HUES64 (cell line): ENCODE data around the gene STMN3.
"Not testable (repeated sequence)": the region's sequence is repeated elsewhere in the genome, so short reads cannot be mapped to it uniquely, and the experiment has no call there.

ENCODE experiments used
- H3K27ac ChIP-seq: 2 replicates; pipeline ENCODE4 v1.7.0; 2013; ENCODE audit warnings: low read depth, low read length, inconsistent platforms
- H3K27me3 ChIP-seq: 2 replicates; pipeline ENCODE4 v1.6.1; 2013; ENCODE audit warnings: mild to moderate bottlenecking, low read length; ENCODE audit not compliant: insufficient read depth
- H3K36me3 ChIP-seq: 2 replicates; pipeline ENCODE4 v1.6.1; 2013; ENCODE audit warnings: mild to moderate bottlenecking, low read length; ENCODE audit not compliant: insufficient read depth
- H3K4me1 ChIP-seq: 2 replicates; pipeline ENCODE4 v1.6.1; 2013; ENCODE audit warnings: mild to moderate bottlenecking, low read length, moderate library complexity; ENCODE audit not compliant: insufficient read depth
- H3K4me3 ChIP-seq: 2 replicates; pipeline ENCODE4 v1.5.1; 2013; ENCODE audit warnings: mild to moderate bottlenecking, low read length, moderate library complexity
- H3K9ac ChIP-seq: 2 replicates; pipeline ENCODE4 v1.6.1; 2013; ENCODE audit warnings: mild to moderate bottlenecking, low read depth, low read length
- H3K9me3 ChIP-seq: 2 replicates; pipeline ENCODE4 v1.6.1; 2013; ENCODE audit warnings: low read depth, low read length; ENCODE audit not compliant: insufficient read depth
- WGBS: fragments of 150-250, 120-280 bp; methylation state at CpG from one replicate; pipeline ENCODE4 v1.1.7; 2013; ENCODE audit warnings: missing lambda C conversion rate; 5-methylcytosine and 5-hydroxymethylcytosine counted together

STMN3 gene

DNA sequence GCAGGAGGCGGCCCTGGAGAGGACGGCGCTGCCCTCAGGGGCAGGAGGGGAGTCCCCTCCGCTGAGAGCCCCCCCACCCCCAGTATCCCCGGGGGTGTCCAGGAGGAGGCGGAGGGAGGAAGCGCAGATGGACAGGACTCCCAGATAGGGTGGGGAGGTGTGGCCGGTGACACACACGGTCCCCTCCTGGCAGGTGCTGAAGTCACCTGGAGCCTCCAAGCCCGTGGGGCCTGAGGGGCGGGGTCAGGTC, 1.4 kb downstream of the STMN3 start:
- H3K4me1 ChIP-seq, result peaks cover 10% of the 10 kb centered on the region
- no peak overlapping the region for H3K9ac ChIP-seq
- no peaks in the 10 kb centered on the region for H3K36me3 ChIP-seq
- H3K4me3 ChIP-seq, result peak overlapping the region; percentile 61
- H3K27me3 ChIP-seq, result peaks cover 16% of the 10 kb centered on the region
- no peaks in the 10 kb centered on the region for H3K9me3 ChIP-seq
- WGBS, result 22% methylated on average over 10 of the region's 11 CpGs
- H3K27ac ChIP-seq, result no peak overlapping the region

DNA sequence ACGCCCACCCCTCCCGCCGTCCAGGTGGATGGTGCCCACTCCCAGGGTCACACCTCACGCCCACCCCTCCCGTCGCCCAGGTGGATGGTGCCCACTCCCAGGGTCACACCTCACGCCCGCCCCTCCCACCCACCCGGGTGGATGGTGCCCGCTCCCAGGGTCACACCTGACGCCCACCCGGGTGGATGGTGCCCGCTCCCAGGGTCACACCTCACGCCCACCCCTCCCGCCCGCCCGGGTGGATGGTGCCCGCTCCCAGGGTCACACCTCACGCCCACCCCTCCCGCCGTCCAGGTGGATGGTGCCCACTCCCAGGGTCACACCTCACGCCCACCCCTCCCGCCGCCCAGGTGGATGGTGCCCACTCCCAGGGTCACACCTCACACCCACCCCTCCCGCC, 2.7 kb downstream of the STMN3 start:
- H3K27me3 ChIP-seq, result peaks cover 16% of the 10 kb centered on the region
- WGBS, result 95% methylated on average over 16 of the region's 25 CpGs
- H3K9me3 ChIP-seq, H3K36me3 ChIP-seq, H3K4me3 ChIP-seq, H3K9ac ChIP-seq, H3K27ac ChIP-seq: not testable (repeated sequence)
- peaks cover 10% of the 10 kb centered on the region for H3K4me1 ChIP-seq

DNA sequence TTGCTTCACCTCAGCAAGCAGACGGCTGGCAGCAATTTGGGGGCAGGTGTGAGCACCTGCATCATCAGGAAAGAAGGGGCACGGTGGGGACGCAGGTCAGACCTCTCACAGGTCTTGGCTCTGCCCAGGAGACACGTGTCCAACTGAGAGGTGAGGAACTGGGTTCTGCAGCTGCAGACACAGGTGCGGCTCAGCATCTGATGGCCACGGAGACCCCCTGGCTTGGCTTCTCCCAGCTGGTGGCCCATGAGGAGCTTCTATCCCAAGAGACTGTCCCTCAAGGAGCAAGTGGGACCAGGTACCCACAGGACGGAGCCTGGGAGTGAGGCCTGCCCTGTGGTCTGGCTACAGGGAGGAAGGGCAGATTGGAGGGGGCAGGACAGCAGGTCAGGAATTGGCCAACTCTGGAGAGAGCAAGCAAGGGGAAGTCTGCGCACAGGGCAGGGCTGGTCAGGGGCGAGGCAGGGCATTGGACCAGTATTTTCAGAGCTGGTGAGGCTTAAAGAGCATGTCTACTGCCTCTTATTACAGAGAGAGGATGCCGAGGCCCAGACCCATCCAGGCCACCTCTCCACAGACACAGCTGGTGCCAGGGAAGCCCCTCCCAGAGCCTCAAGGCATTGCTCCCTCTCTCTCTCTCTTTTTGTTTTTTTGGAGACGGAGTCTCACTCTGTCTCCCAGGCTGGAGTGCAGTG, 4.2 kb downstream of the STMN3 start:
- 83% methylated on average over 11 of the region's 11 CpGs for WGBS
- no peaks in the 10 kb centered on the region for H3K9me3 ChIP-seq
- no peak overlapping the region for H3K9ac ChIP-seq
- no peak overlapping the region for H3K27ac ChIP-seq
- peaks cover 16% of the 10 kb centered on the region for H3K27me3 ChIP-seq
- H3K36me3 ChIP-seq, result no peaks in the 10 kb centered on the region
- H3K4me1 ChIP-seq, result peaks cover 1% of the 10 kb centered on the region; the same call in 1 of the 2 replicates
- no peak overlapping the region for H3K4me3 ChIP-seq

GRCh38 chr20:63648190-63648589, 5.0 kb downstream of the STMN3 start:
- H3K27ac ChIP-seq, result no peak overlapping the region
- H3K36me3 ChIP-seq, result no peaks in the 10 kb centered on the region
- H3K4me1 ChIP-seq, result no peaks in the 10 kb centered on the region
- H3K4me3 ChIP-seq, result no peak overlapping the region
- H3K27me3 ChIP-seq, result peaks cover 16% of the 10 kb centered on the region
- WGBS, result 93% methylated on average over 5 of the region's 6 CpGs
- no peaks in the 10 kb centered on the region for H3K9me3 ChIP-seq
- no peak overlapping the region for H3K9ac ChIP-seq

GRCh38 chr20:63645218-63645617, 8.0 kb downstream of the STMN3 start:
- Histone ChIP-seq H3K9ac (no peak overlapping the region), H3K4me1 (no peaks in the 10 kb centered on the region)
- WGBS, result 78% methylated on average over 4 of the region's 4 CpGs

DNA sequence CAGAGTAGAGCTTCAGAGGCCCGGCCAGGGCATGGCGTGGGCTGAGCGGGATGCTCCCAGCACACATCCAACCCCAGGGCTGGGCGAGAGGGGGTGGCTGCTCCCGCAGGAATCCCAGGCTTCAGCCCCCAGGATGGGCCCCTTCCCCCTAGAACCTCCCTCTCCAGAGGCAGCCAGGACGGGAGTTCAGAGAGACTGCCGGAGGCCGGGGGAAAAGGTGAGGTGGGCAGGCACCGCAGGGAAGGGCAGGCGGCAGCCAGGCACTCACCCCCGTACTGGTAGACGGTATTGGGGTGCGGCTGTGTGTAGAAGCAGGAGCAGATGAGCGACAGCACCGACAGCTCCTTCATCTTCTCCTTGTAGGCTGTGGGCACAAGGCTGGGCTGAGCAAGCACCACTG, 9.3 kb downstream of the STMN3 start:
- Histone ChIP-seq H3K36me3 (no peaks in the 10 kb centered on the region), H3K9ac (no peak overlapping the region)
- WGBS, result 93% methylated on average over 15 of the region's 15 CpGs

More at GRCh38 chr20:63645218-63645617, 8.0 kb downstream of the STMN3 start:
- Histone ChIP-seq H3K9me3 (no peaks in the 10 kb centered on the region), H3K27ac (no peak overlapping the region), H3K27me3 (no peaks in the 10 kb centered on the region), H3K4me3 (no peak overlapping the region), H3K36me3 (no peaks in the 10 kb centered on the region)

GRCh38 chr20:63643499-63643898, 9.7 kb downstream of the STMN3 start:
- Histone ChIP-seq H3K9ac (no peak overlapping the region), H3K27ac (no peak overlapping the region)
- 91% methylated on average over 10 of the region's 10 CpGs for WGBS

More for the DNA sequence above, 9.3 kb downstream of the STMN3 start:
- no peak overlapping the region for H3K27ac ChIP-seq
- H3K4me3 ChIP-seq, result no peak overlapping the region
- H3K4me1 ChIP-seq, result no peaks in the 10 kb centered on the region
- no peaks in the 10 kb centered on the region for H3K27me3 ChIP-seq
- H3K9me3 ChIP-seq, result no peaks in the 10 kb centered on the region

DNA sequence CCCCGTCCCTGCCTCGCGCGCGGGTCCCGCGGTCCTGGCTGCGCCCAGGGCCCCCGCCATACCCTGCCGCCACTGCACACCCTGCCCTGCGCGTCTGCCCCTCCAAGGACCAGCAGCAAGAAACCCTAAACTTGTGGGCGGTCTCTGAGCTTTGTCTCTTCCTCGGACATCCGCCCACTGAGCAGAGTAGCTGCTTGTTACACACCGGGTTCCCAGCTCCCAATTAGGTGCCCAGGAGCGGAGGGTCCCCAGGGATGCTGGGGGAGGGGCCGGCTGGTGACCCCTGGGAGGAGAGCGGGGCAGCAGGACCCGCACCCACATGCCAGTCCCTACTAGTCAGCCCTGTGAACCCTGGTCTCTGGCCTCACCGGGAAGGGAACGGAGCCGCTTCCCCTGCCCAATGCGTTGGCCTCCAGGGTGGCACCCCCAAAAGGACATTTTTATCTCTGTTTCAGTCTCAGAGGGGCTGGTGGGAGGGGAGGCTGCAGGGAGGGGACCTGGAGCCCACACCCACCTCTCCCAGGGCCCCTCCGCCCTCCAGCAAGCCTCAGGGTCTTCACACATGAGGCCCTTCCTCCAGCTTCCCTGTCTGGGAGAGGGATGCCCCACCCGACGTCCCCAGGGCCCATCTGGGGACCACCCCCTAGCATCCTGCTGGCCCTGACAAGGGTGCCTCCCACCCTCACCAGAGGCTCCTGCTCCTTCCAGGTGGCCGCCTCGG, 10.5 kb downstream of the STMN3 start:
- peak overlapping the region; percentile 53 for H3K4me3 ChIP-seq
- H3K36me3 ChIP-seq, result no peaks in the 10 kb centered on the region
- H3K9ac ChIP-seq, result peak overlapping the region; percentile 51
- WGBS, result 22% methylated on average over 29 of the region's 29 CpGs
- peak overlapping the region; percentile 66 for H3K27ac ChIP-seq
- H3K9me3 ChIP-seq, result no peaks in the 10 kb centered on the region
- H3K4me1 ChIP-seq, result no peaks in the 10 kb centered on the region
- no peaks in the 10 kb centered on the region for H3K27me3 ChIP-seq

More at GRCh38 chr20:63643499-63643898, 9.7 kb downstream of the STMN3 start:
- Histone ChIP-seq H3K36me3 (no peaks in the 10 kb centered on the region), H3K27me3 (no peaks in the 10 kb centered on the region), H3K9me3 (no peaks in the 10 kb centered on the region), H3K4me1 (no peaks in the 10 kb centered on the region), H3K4me3 (no peak overlapping the region)

DNA sequence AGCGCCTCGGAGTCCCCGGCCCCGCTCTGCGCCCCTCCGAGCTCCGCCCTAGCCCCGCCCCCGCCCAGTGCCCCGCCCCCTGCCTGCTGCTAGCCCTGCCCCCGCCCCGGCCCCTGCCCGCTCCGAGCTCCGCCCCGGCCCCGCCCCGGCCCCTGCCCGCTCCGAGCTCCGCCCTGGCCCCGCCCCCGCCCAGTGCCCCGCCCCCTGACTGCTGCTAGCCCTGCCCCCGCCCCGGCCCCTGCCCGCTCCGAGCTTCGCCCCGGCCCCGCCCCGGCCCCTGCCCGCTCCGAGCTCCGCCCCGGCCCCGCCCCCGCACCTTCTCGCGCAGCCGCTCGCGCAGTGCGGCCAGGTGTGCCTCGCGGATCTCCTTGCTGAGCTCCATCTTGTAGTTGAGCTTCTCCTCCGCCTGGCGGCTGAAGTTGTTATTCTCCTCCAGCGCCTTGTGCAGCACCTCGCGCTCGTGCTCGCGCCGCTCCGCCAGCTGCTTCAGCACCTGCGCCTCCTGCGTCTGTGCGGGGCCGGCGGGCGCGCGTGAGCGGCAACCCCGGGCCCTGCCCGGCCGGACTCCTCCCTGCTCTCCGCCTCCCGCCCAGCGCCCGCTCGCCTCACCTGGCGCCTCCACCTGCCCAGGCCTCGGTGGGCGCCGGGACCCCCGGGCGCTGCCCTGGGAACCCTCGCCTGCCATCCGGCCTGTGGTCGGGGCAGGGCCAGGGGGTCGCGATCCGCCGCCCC, 11.3 kb downstream of the STMN3 start:
- under 1% methylated on average over 73 of the region's 86 CpGs for WGBS
- Histone ChIP-seq H3K4me3 (peak overlapping the region; percentile 63), H3K4me1 (no peaks in the 10 kb centered on the region)

DNA sequence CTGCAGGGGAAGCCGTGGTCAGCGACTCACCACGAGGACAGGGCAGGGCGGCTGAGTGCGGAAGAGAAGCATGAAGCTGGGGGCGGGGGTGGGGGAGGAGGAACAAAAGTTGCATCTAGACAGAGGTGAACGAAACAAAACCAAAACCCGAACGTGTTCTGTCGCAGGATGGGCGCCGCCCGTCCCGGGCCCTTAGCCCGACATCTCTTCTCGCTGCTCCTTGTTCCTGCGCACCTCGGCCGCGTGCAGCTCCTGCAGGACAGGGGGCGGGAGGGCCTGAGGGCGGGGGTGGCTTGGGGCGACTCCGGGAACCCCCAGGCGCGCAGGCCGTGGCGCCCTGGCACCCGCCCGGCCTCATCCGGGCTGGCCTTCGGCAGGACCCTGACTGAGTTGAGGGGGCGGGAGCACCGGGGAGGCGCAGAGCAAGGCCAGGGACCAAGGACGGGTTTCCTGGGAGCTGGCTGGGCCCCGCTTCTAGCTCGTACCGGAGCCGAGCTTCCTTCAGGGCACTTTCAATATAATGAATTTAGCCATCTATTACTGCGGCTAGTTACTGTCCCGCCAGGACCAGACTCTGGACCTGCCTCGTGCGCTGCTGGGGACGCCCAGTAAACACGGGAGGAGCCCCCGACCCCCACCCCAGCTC, 12.0 kb downstream of the STMN3 start:
- Histone ChIP-seq H3K9me3 (no peaks in the 10 kb centered on the region), H3K4me1 (no peaks in the 10 kb centered on the region), H3K27me3 (no peaks in the 10 kb centered on the region), H3K36me3 (no peaks in the 10 kb centered on the region), H3K27ac (peak overlapping the region; percentile 35; the same call in 1 of the 2 replicates), H3K9ac (peak overlapping the region; percentile 61; the same call in 1 of the 2 replicates), H3K4me3 (peak overlapping the region; percentile 63)
- 11% methylated on average over 41 of the region's 47 CpGs for WGBS

More for the DNA sequence above, 11.3 kb downstream of the STMN3 start:
- Histone ChIP-seq H3K36me3 (no peaks in the 10 kb centered on the region), H3K9me3 (no peaks in the 10 kb centered on the region), H3K27ac (peak overlapping the region; percentile 66), H3K27me3 (no peaks in the 10 kb centered on the region), H3K9ac (peak overlapping the region; percentile 61)

- not testable (repeated sequence) for H3K9me3 ChIP-seq, H3K4me3 ChIP-seq, H3K36me3 ChIP-seq, H3K27ac ChIP-seq, H3K4me1 ChIP-seq, H3K9ac ChIP-seq, H3K27me3 ChIP-seq
- WGBS, result 62% methylated on average over 8 of the region's 17 CpGs
These were observed 12.5 kb downstream of the STMN3 start for GRCh38 chr20:63640686-63641085.
